ENCODE results near the gene AGMAT.

The AGMAT gene

DNA sequence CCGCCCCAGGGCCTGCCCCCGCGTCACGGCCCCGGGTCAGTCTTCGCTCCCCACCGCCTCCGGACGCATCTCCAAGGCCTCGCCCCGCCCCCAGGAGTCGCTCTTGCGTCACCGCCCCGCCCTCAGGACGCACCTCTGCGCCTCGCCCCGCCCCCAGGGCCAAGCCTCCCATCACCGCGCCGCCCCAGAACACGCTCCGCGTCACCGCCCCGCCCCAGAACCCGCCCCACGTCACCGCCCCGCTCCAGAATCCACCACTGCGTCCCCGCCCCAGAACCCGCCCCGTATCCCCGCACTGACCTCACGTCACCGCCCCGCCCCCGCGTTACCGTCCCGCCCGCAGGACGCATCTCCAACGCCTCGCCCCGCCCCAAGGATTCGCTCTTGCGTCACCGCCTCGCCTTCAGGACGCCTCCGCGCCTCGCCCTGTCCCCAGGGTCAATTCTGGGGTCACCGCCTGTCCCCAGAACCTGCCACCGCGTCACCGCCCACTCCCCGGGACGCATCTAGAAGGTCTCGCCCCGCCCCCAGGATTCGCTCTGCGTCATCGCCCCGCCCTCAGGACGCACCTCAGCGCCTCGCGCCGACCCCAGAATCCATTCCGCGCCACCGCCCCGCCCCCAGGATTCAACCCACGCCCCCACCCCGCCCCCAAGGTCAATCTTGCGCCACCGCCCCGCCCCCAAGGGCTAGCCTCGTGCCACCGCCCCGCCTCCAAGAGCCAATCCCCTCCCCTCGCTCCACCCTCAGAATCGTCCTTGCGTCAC, 60.4 kb downstream of the AGMAT start:
- peak; percentile 99 for DNase-seq (ENCODE audit: low read depth)

DNA sequence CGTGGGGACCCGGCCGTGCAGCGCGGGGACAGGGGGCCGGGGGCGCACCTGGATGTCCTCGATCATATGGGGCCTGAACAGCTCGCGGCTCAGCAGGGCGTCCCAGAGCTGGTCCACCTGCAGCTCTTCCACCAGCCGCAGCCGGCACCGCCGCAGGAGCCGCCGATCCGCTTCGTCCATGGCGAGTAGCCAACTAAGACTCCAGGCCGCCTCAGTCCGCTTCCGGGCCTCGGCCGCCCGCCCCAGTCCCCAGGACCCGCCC, 60.9 kb downstream of the AGMAT start, which contains the start of gene CASP9:
Gene CASP9 (minus strand): TSS at position 195 of the 262 bp plus-strand sequence. CDS start 15 bp downstream, at position 180.
- DNase-seq (ENCODE audit: low read depth): no peak

DNA sequence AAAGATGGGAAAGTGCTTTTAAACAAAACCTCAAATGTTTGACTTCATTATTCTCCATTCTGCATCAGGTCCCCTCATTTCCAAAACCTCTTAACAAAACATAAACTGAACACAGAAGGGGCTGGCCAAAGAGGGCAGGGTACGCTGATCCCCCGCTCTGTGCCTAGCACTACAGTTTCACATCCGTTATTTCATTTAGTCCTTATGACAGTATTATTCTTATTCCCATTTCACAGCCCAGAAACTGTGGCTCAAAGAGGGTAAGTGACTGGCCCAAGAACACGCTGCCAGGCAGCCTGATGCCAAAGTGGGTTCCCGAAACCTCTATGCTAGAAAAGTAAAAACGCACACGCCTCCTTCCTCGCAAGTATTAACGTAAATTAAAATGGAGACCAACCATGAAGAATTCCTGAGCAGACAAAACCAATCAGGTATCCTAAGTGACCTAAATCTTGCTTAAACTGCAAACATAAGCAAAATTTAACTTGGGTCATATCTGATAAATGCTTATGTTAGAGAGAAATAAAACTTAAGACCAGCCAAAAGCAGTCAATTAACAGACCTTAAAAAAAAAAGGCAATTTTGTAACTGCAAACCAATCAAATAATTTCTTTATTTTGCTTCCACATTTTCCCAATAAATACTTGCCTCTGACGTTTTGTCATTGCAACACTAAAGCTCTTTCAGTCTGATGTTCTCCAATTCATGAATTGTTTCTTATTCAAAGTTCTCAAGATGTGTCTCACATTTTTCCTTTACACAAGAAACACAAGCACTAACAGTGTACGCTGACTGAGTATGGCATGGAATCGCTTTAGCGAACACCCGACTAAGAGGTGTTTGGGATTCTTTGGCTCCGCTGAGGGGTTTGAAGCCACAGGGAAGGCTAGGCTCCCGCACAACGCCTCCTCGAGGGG, 61.5 kb downstream of the AGMAT start:
- no peak for DNase-seq (ENCODE audit: low read depth)

DNA sequence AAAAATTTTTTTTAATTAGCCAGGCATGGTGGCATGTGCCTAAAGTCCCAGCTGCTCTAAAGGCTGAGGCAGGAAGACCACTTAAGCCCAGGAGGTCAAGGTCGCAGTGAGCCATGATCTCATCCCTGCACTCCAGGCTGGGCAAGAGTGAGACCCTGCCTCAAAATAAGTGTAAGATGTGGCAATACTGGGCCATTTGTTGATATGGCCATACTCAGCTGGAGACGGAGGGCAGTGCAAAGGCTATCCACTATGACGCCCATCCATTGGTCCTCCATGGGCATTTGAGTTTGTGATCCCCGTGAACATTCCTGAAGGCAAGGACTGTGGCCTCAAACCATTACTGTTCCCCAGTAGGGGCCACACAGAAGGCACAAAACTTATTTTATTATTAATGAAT, 62.3 kb downstream of the AGMAT start:
- no peak for DNase-seq (ENCODE audit: low read depth)
